H9 (cell line): ENCODE results near the gene NTF3. TPM values are rescaled to one million over a fixed set of nuclear protein-coding genes. Genes with fewer than 3 reads are reported as not detected.
A peak's percentile ranks its signal among the peaks of the same experiment; 100 is the strongest.

ENCODE experiments used
- DNase-seq: peaks from one replicate; pipeline ENCODE4 v3.0.0-alpha.2; 2017
- H2AFZ ChIP-seq: one replicate; pipeline ENCODE4 v1.6.1; 2013; ENCODE audit warnings: mild to moderate bottlenecking, low read length, control low read depth, moderate library complexity
- H2AK5ac ChIP-seq: 2 replicates; pipeline ENCODE4 v1.6.1; 2013; ENCODE audit warnings: low read length, control low read depth, mixed read lengths; ENCODE audit not compliant: insufficient read length
- H2BK120ac ChIP-seq: one replicate; pipeline ENCODE4 v1.6.1; 2013; ENCODE audit warnings: low read depth, mild to moderate bottlenecking, low read length, control low read depth, inconsistent platforms; ENCODE audit not compliant: poor library complexity, severe bottlenecking
- H2BK12ac ChIP-seq: 2 replicates; pipeline ENCODE4 v1.6.1; 2013; ENCODE audit warnings: low read length, control low read depth, mixed read lengths, low read depth; ENCODE audit not compliant: insufficient read length
- H2BK15ac ChIP-seq: 2 replicates; pipeline ENCODE4 v1.6.1; 2013; ENCODE audit warnings: low read depth, low read length, control low read depth
- H2BK20ac ChIP-seq: one replicate; pipeline ENCODE4 v1.6.1; 2013; ENCODE audit warnings: low read depth, mild to moderate bottlenecking, low read length, control low read depth, inconsistent platforms; ENCODE audit not compliant: poor library complexity, severe bottlenecking
- H2BK5ac ChIP-seq: 2 replicates; pipeline ENCODE4 v1.6.1; 2013; ENCODE audit warnings: low read length, control low read depth, mixed read lengths; ENCODE audit not compliant: insufficient read length
- H3K14ac ChIP-seq: 2 replicates; pipeline ENCODE4 v1.6.1; 2013; ENCODE audit warnings: low read length, control low read depth; ENCODE audit not compliant: insufficient read depth
- H3K18ac ChIP-seq: 2 replicates; pipeline ENCODE4 v1.6.1; 2013; ENCODE audit warnings: low read depth, mild to moderate bottlenecking, mixed read lengths, low read length, control low read depth; ENCODE audit not compliant: insufficient read length
- H3K23ac ChIP-seq: 2 replicates; pipeline ENCODE4 v1.6.1; 2013; ENCODE audit warnings: low read length, control low read depth, mixed read lengths, low read depth; ENCODE audit not compliant: insufficient read length
- H3K23me2 ChIP-seq: 2 replicates; pipeline ENCODE4 v1.6.1; 2013; ENCODE audit warnings: low read depth, mild to moderate bottlenecking, mixed read lengths, low read length, control low read depth; ENCODE audit not compliant: insufficient read length, poor library complexity, severe bottlenecking
- H3K27ac ChIP-seq: 2 replicates; pipeline ENCODE4 v1.5.1; 2013; ENCODE audit warnings: low read length, control low read depth, mixed read lengths, low read depth; ENCODE audit not compliant: insufficient read length
- H3K27me3 ChIP-seq: 2 replicates; pipeline ENCODE4 v1.6.1; 2013; ENCODE audit warnings: low read length, control low read depth, inconsistent platforms; ENCODE audit not compliant: insufficient read depth
- H3K4ac ChIP-seq: 2 replicates; pipeline ENCODE4 v1.6.1; 2013; ENCODE audit warnings: low read depth, mild to moderate bottlenecking, control low read depth, inconsistent platforms, low read length, moderate library complexity
- H3K4me1 ChIP-seq: 2 replicates; pipeline ENCODE4 v1.6.1; 2013; ENCODE audit warnings: low read length, control low read depth, inconsistent platforms; ENCODE audit not compliant: insufficient read depth
- H3K4me2 ChIP-seq: 2 replicates; pipeline ENCODE4 v1.6.1; 2013; ENCODE audit warnings: low read length, control low read depth, mixed read lengths; ENCODE audit not compliant: insufficient read length, insufficient read depth
- H3K56ac ChIP-seq: 2 replicates; pipeline ENCODE4 v1.6.1; 2013; ENCODE audit warnings: low read depth, mild to moderate bottlenecking, mixed read lengths, low read length, control low read depth; ENCODE audit not compliant: insufficient read length
- H3K79me1 ChIP-seq: 2 replicates; pipeline ENCODE4 v1.6.1; 2013; ENCODE audit warnings: low read depth, mild to moderate bottlenecking, moderate library complexity, low read length, control low read depth, inconsistent platforms; ENCODE audit not compliant: insufficient read depth, poor library complexity, severe bottlenecking
- H3K79me2 ChIP-seq: 2 replicates; pipeline ENCODE4 v1.6.1; 2013; ENCODE audit warnings: low read length, control low read depth, inconsistent platforms; ENCODE audit not compliant: insufficient read depth
- H3K9ac ChIP-seq: 2 replicates; pipeline ENCODE4 v1.6.1; 2013; ENCODE audit warnings: low read length, control low read depth, mixed read lengths; ENCODE audit not compliant: insufficient read length; ENCODE audit errors: extremely low read depth
- H3K9me3 ChIP-seq: one replicate; pipeline ENCODE4 v1.6.1; 2013; ENCODE audit warnings: low read depth, low read length, inconsistent platforms; ENCODE audit not compliant: control insufficient read depth
- H3T11ph ChIP-seq: one replicate; pipeline ENCODE4 v1.6.1; 2013; ENCODE audit warnings: mild to moderate bottlenecking, low read length, control low read depth, inconsistent platforms
- H4K20me1 ChIP-seq: one replicate; pipeline ENCODE4 v1.6.1; 2013; ENCODE audit not compliant: control insufficient read depth, insufficient read length, insufficient read depth
- H4K5ac ChIP-seq: 2 replicates; pipeline ENCODE4 v1.6.1; 2013; ENCODE audit warnings: low read depth, mild to moderate bottlenecking, mixed read lengths, low read length, control low read depth; ENCODE audit not compliant: insufficient read length
- H4K8ac ChIP-seq: replicated peaks from 2 replicates; pipeline ENCODE4 v1.6.1; 2013; ENCODE audit warnings: low read length, control low read depth, mixed read lengths, low read depth; ENCODE audit not compliant: insufficient read length
- H4K91ac ChIP-seq: 2 replicates; pipeline ENCODE4 v1.6.1; 2013; ENCODE audit warnings: low read depth, mild to moderate bottlenecking, moderate library complexity, mixed read lengths, low read length, control low read depth; ENCODE audit not compliant: insufficient read length
- H3K27ac Mint-ChIP-seq, 3 experiments: 2 replicates in 2 of 3; 3 replicates in 1 of 3; pipeline ENCODE4 v1.8.0; 2020 to 2021; ENCODE audit warnings: mixed read lengths in 3 of 3, mild to moderate bottlenecking in 1 of 3, moderate library complexity in 1 of 3
- H3K27me3 Mint-ChIP-seq: 2 replicates; pipeline ENCODE4 v1.8.0; 2021; ENCODE audit warnings: low read depth, mild to moderate bottlenecking, moderate library complexity, mixed read lengths
- H3K36me3 Mint-ChIP-seq, 3 experiments: 2 replicates in 2 of 3; 3 replicates in 1 of 3; pipeline ENCODE4 v1.8.0; 2020 to 2021; ENCODE audit warnings: low read depth in 3 of 3, mixed read lengths in 3 of 3; ENCODE audit not compliant: insufficient read depth in 1 of 3
- H3K4me1 Mint-ChIP-seq, 2 experiments: 2 replicates each; pipeline ENCODE4 v1.8.0; 2020; ENCODE audit warnings: mixed read lengths in 2 of 2
- H3K4me3 Mint-ChIP-seq, 2 experiments: 2 replicates in 1 of 2; 3 replicates in 1 of 2; pipeline ENCODE4 v1.8.0; 2020 to 2021; ENCODE audit warnings: mild to moderate bottlenecking in 2 of 2, mixed read lengths in 2 of 2, moderate library complexity in 1 of 2
- H3K9me3 Mint-ChIP-seq, 2 experiments: 2 replicates in 1 of 2; 3 replicates in 1 of 2; pipeline ENCODE4 v1.8.0; 2020; ENCODE audit warnings: mild to moderate bottlenecking in 2 of 2, mixed read lengths in 2 of 2, moderate library complexity in 1 of 2
- WGBS: extraction: QIAGEN DNeasy Blood & Tissue Kit; methylation state at CpG from one replicate; pipeline ENCODE4 v1.1.7; 2013; ENCODE audit warnings: missing lambda C conversion rate, low lambda C conversion rate, mixed read lengths; ENCODE audit not compliant: insufficient read length; ENCODE audit errors: extremely low coverage; 5-methylcytosine and 5-hydroxymethylcytosine counted together
- total RNA-seq: library from RNA; stranded (reverse); gene quantifications from 2 replicates; pipeline ENCODE4 v1.2.1, GENCODE V29; 2021
- TF ChIP-seq, protein P1 (sequence below): fragments of 200-600 bp; sonication (generic); conservative IDR thresholded peaks from 3 replicates; pipeline ENCODE4 v1.8.0; 2021; ENCODE audit warnings: antibody characterized with exemption, mild to moderate bottlenecking

NTF3 gene
- total RNA-seq, 1 experiment from 2014 or later = 0.48 TPM

DNA sequence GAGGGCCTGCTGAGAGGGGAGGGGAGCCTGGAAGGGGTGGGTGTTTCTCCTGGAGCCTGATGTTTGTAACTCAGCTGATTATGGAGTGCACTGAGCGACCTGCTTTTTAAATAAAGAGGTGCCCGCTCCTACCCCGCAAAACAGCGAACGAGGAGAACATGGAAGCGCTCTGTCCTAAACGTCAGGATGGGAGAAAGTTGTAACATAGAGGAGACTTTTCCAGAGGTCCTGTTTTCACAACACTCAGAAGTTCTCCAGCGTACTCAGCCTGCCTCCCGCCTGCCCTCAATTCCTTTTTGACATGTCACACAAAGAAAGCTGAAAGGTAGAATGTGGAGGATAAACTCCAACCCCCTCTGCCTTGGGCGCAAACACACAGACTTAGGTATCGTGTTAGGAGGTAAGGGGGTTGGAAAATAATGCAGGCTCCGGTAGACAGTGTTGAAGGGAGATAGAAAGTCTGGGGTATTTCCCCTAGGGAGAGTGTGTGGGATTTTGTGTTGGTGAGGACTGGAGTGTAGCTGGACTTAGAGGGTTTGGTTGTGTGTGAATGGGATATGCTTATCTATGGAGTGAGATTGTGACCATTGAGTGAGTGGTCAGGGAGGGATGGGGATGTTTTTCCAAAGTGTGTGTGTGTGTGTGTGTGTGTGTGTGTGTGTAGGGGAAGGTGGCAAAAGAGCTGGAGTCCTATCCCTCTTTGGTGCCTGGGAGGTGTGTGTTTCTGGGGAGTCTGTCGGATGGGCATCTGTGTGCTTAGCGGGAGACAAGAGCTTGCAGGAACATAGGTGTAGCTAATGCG is 2.1 kb downstream of the NTF3 start:
- Histone ChIP-seq H3K4ac (no peak overlapping the region), H3K4me1 (peaks cover 3% of the 10 kb centered on the region; the same call in 1 of the 2 replicates), H3K56ac (no peak overlapping the region), H2BK12ac (no peak overlapping the region), H2AFZ (no peak overlapping the region), H3K23me2 (peaks cover 32% of the 10 kb centered on the region), H3K27ac (no peak overlapping the region), H4K91ac (no peak overlapping the region), H4K8ac (no peak overlapping the region), H2BK5ac (no peak overlapping the region), H3K9me3 (no peaks in the 10 kb centered on the region), H4K20me1 (no peaks in the 10 kb centered on the region), H3K79me1 (no peaks in the 10 kb centered on the region), H3K9ac (no peak overlapping the region), H3K18ac (no peak overlapping the region), H2BK20ac (no peak overlapping the region), H4K5ac (no peak overlapping the region), H3T11ph (no peak overlapping the region), H3K23ac (no peak overlapping the region), H3K27me3 (peaks cover 51% of the 10 kb centered on the region), H2AK5ac (no peak overlapping the region), H3K14ac (no peak overlapping the region), H2BK120ac (no peak overlapping the region), H3K4me2 (peak overlapping the region; percentile 77), H3K79me2 (no peaks in the 10 kb centered on the region), H2BK15ac (no peak overlapping the region)
- no CpG with 5 or more reads among the region's 15 CpGs for WGBS
- no peaks in the 10 kb centered on the region; the same call in 1 of the 2 replicates for H3K27me3 Mint-ChIP-seq
- no peaks in the 10 kb centered on the region; a peak in 2 of 5 replicates for H3K9me3 Mint-ChIP-seq
- H3K36me3 Mint-ChIP-seq = no peaks in the 10 kb centered on the region
- H3K4me1 Mint-ChIP-seq = peaks cover 24 to 26% of the 10 kb centered on the region in 2 experiments
- TF ChIP-seq, protein P1, sequence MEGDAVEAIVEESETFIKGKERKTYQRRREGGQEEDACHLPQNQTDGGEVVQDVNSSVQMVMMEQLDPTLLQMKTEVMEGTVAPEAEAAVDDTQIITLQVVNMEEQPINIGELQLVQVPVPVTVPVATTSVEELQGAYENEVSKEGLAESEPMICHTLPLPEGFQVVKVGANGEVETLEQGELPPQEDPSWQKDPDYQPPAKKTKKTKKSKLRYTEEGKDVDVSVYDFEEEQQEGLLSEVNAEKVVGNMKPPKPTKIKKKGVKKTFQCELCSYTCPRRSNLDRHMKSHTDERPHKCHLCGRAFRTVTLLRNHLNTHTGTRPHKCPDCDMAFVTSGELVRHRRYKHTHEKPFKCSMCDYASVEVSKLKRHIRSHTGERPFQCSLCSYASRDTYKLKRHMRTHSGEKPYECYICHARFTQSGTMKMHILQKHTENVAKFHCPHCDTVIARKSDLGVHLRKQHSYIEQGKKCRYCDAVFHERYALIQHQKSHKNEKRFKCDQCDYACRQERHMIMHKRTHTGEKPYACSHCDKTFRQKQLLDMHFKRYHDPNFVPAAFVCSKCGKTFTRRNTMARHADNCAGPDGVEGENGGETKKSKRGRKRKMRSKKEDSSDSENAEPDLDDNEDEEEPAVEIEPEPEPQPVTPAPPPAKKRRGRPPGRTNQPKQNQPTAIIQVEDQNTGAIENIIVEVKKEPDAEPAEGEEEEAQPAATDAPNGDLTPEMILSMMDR = no peak
- H3K4me3 Mint-ChIP-seq = no peak overlapping the region
- no peak for DNase-seq
- H3K27ac Mint-ChIP-seq = no peak overlapping the region
